SK-N-SH (cell line): ENCODE results near the gene PES1. TPM values are rescaled to one million over a fixed set of nuclear protein-coding genes. Genes with fewer than 3 reads are reported as not detected.

Source experiments
- CTCF ChIA-PET: fragments of 300-600, 350-600 bp; formaldehyde crosslinking; extraction: SDS; loops from one replicate; lab custom pipeline; 2021; lab: Yijun Ruan, JAX
- POLR2A ChIA-PET: fragments of 350-600 bp; sonication (Branson Sonifier 250); formaldehyde crosslinking; extraction: SDS; loops from one replicate; lab custom pipeline; 2020; ENCODE audit warnings: antibody characterized with exemption, inconsistent platforms; lab: Yijun Ruan, JAX
- DNase-seq: peaks from one replicate; pipeline ENCODE4 v3.0.0; 2012
- H2AFZ ChIP-seq: fragments of 200-600 bp; sonication (generic); 2 replicates; pipeline ENCODE4 v1.8.1; 2016; ENCODE audit warnings: antibody characterized with exemption, mild to moderate bottlenecking, low read depth
- H3F3A ChIP-seq: fragments of 200-600 bp; sonication (generic); replicated peaks from 2 replicates; pipeline ENCODE3; 2016; ENCODE audit warnings: antibody characterized with exemption, mild to moderate bottlenecking; ENCODE audit not compliant: insufficient read depth
- H3K27ac ChIP-seq, 2 experiments: fragments of 200-500 bp in 1 of 2; fragments of 200-600 bp in 1 of 2; sonication (Bioruptor generic) in 1 of 2; sonication (generic), shearing (Covaris generic) in 1 of 2; 2 replicates each; pipeline versions ENCODE4 v1.5.1 to v1.6.1; 2014 to 2016; ENCODE audit warnings: low read depth in 2 of 2, inconsistent platforms in 1 of 2, low read length in 1 of 2, mild to moderate bottlenecking in 1 of 2, mixed read lengths in 1 of 2
- H3K27me3 ChIP-seq: fragments of 200-600 bp; sonication (generic), shearing (Covaris generic); 2 replicates; pipeline ENCODE4 v1.6.1; 2016; ENCODE audit warnings: mixed run types; ENCODE audit not compliant: insufficient read depth
- H3K36me3 ChIP-seq, 2 experiments: fragments of 200-500 bp in 1 of 2; fragments of 200-600 bp in 1 of 2; sonication (Bioruptor generic) in 1 of 2; sonication (generic) in 1 of 2; replicated peaks in 1 of 2; 2 replicates each; pipeline versions ENCODE3 to v1.5.1; 2014 to 2016; ENCODE audit warnings: low read length in 1 of 2, mild to moderate bottlenecking in 1 of 2; ENCODE audit not compliant: insufficient read depth in 2 of 2, control insufficient read depth in 1 of 2
- H3K4me1 ChIP-seq, 2 experiments: fragments of 200-500 bp in 1 of 2; fragments of 200-600 bp in 1 of 2; sonication (Bioruptor generic) in 1 of 2; sonication (generic), shearing (Covaris generic) in 1 of 2; 2 replicates each; pipeline versions ENCODE4 v1.5.1 to v1.6.1; 2014 to 2016; ENCODE audit warnings: low read depth in 1 of 2, low read length in 1 of 2, mixed run types in 1 of 2; ENCODE audit not compliant: insufficient read depth in 2 of 2, control insufficient read depth in 1 of 2
- H3K4me2 ChIP-seq: fragments of 200-600 bp; sonication (generic), shearing (Covaris generic); 2 replicates; pipeline ENCODE4 v1.6.1; 2017; ENCODE audit warnings: mixed run types
- H3K4me3 ChIP-seq, 2 experiments: fragments of 200-500 bp in 1 of 2; fragments of 200-600 bp in 1 of 2; sonication (Bioruptor generic) in 1 of 2; sonication (generic), shearing (Covaris generic) in 1 of 2; 2 replicates each; pipeline versions ENCODE4 v1.5.1 to v1.8.1; 2014 to 2016; ENCODE audit warnings: low read depth in 2 of 2, inconsistent platforms in 1 of 2, low read length in 1 of 2, mild to moderate bottlenecking in 1 of 2, mixed read lengths in 1 of 2, moderate library complexity in 1 of 2
- H3K79me2 ChIP-seq: fragments of 200-600 bp; sonication (generic); 2 replicates; pipeline ENCODE4 v1.8.1; 2017; ENCODE audit warnings: mild to moderate bottlenecking; ENCODE audit not compliant: insufficient read depth
- H3K9ac ChIP-seq: fragments of 200-600 bp; sonication (generic); 2 replicates; pipeline ENCODE4 v1.6.1; 2017; ENCODE audit warnings: mixed run types
- H3K9me2 ChIP-seq: fragments of 200-600 bp; sonication (generic); 2 replicates; pipeline ENCODE4 v1.6.1; 2017; ENCODE audit warnings: mixed run types
- H3K9me3 ChIP-seq: fragments of 200-600 bp; sonication (generic); 2 replicates; pipeline ENCODE4 v1.6.1; 2017; ENCODE audit warnings: mixed run types, mild to moderate bottlenecking, moderate library complexity
- H4K20me1 ChIP-seq: fragments of 200-600 bp; sonication (generic); 2 replicates; pipeline ENCODE4 v1.6.1; 2017; ENCODE audit warnings: mild to moderate bottlenecking, mixed run types; ENCODE audit not compliant: insufficient read depth
- CHD2 ChIP-seq: fragments of 150-350 bp; IDR thresholded peaks from 2 replicates; pipeline ENCODE4 v1.6.1; 2018; ENCODE audit warnings: low read length; ENCODE audit not compliant: partially characterized antibody
- CTCF ChIP-seq: fragments of 200-600 bp; sonication (generic); IDR thresholded peaks from 2 replicates; pipeline ENCODE4 v1.6.1; 2017; ENCODE audit warnings: antibody characterized with exemption, mild to moderate bottlenecking, moderate library complexity
- ELF1 ChIP-seq: IDR thresholded peaks from 2 replicates; pipeline ENCODE4 v1.4.0; 2012
- EP300 ChIP-seq, 2 experiments: IDR thresholded peaks; 2 replicates each; pipeline versions ENCODE4 v1.4.0 to v1.6.1; 2012; ENCODE audit warnings: borderline replicate concordance in 1 of 2, low read depth in 1 of 2, low read length in 1 of 2
- EZH2phosphoT487 ChIP-seq: fragments of 200-600 bp; sonication (generic); IDR thresholded peaks from 2 replicates; pipeline ENCODE4 v1.6.1; 2017; ENCODE audit warnings: low read depth, mixed run types, mild to moderate bottlenecking, antibody characterized with exemption, moderate library complexity, borderline replicate concordance
- FOXJ3 ChIP-seq: sonication (generic); formaldehyde crosslinking; IDR thresholded peaks from 2 replicates; pipeline ENCODE4 v1.5.1; 2020; ENCODE audit warnings: mild to moderate bottlenecking, missing genetic modification reagents
- GATA2 ChIP-seq: sonication (generic); formaldehyde crosslinking; IDR thresholded peaks from 2 replicates; pipeline ENCODE4 v1.5.0; 2020; ENCODE audit warnings: mild to moderate bottlenecking, missing genetic modification reagents
- JUND ChIP-seq: IDR thresholded peaks from 2 replicates; pipeline ENCODE4 v1.4.0; 2012
- MXI1 ChIP-seq: IDR thresholded peaks from 2 replicates; pipeline ENCODE4 v1.6.1; 2012; ENCODE audit warnings: mild to moderate bottlenecking, low read depth, low read length, improper control_type of control experiment
- NFIC ChIP-seq: IDR thresholded peaks from 2 replicates; pipeline ENCODE4 v1.4.0; 2012; ENCODE audit warnings: borderline replicate concordance
- NRF1 ChIP-seq: IDR thresholded peaks from 2 replicates; pipeline ENCODE4 v1.6.1; 2012; ENCODE audit warnings: low read depth, mild to moderate bottlenecking, low read length
- PBX3 ChIP-seq: IDR thresholded peaks from 2 replicates; pipeline ENCODE4; 2012
- RAD21 ChIP-seq: IDR thresholded peaks from 2 replicates; pipeline ENCODE4 v1.6.1; 2012; ENCODE audit warnings: mild to moderate bottlenecking, low read length
- REST ChIP-seq: IDR thresholded peaks from 2 replicates; pipeline ENCODE4 v1.6.1; 2012; ENCODE audit warnings: mild to moderate bottlenecking, low read depth, low read length, moderate library complexity
- RFX5 ChIP-seq: IDR thresholded peaks from 2 replicates; pipeline ENCODE4 v1.6.1; 2012; ENCODE audit warnings: mild to moderate bottlenecking, improper control_type of control experiment, low read length
- SIN3A ChIP-seq: IDR thresholded peaks from 2 replicates; pipeline ENCODE4 v1.6.1; 2012; ENCODE audit warnings: low read depth, mild to moderate bottlenecking, low read length, moderate library complexity, borderline replicate concordance
- SMC3 ChIP-seq: IDR thresholded peaks from 2 replicates; pipeline ENCODE4 v1.6.1; 2012; ENCODE audit warnings: low read depth, low read length, improper control_type of control experiment
- TCF12 ChIP-seq: IDR thresholded peaks from 2 replicates; pipeline ENCODE4 v1.4.0; 2012
- TEAD4 ChIP-seq: IDR thresholded peaks from 2 replicates; pipeline ENCODE4 v1.4.0; 2012; ENCODE audit warnings: mild to moderate bottlenecking, borderline replicate concordance; ENCODE audit not compliant: insufficient read depth
- USF2 ChIP-seq: fragments of 150-350 bp; IDR thresholded peaks from 2 replicates; pipeline ENCODE4 v1.6.1; 2017; ENCODE audit warnings: antibody characterized with exemption, low read length, low read depth, borderline replicate concordance
- YY1 ChIP-seq: IDR thresholded peaks from 2 replicates; pipeline ENCODE4 v1.4.0; 2012; ENCODE audit warnings: low read depth, mild to moderate bottlenecking
- ZBTB33 ChIP-seq: IDR thresholded peaks from 2 replicates; pipeline ENCODE4 v1.4.0; 2012; ENCODE audit warnings: low read depth, borderline replicate concordance
- WGBS: methylation state at CpG from one replicate; pipeline ENCODE4 v1.1.6; 2017; ENCODE audit warnings: low lambda C conversion rate; 5-methylcytosine and 5-hydroxymethylcytosine counted together
- polyA plus RNA-seq, 3 experiments: library from polyadenylated mRNA; depleted of rRNA; stranded (reverse); fragments of >200 nt; gene quantifications; 2 replicates each; pipeline ENCODE4 v1.2.3, GENCODE V29; 2012

Gene PES1
- polyA plus RNA-seq (2012; rRNA removed) = 109 and 119 TPM in 2 replicates
- 82.9 and 86.2 TPM in 2 replicates for polyA plus RNA-seq (2012; cell fraction: cytosol; rRNA removed)
- 119 and 123 TPM in 2 replicates for polyA plus RNA-seq (2012; cell fraction: nucleus; rRNA removed)

GRCh38 chr22:30591588-30592359, at the start of gene PES1:
TSS of gene PES1 (minus strand) at chr22:30591910. CDS start at chr22:30591833, 77 bp downstream.
- POLR2A ChIA-PET = interaction anchor here (0.7 to 1.9 kb wide), 9 partner anchors 10 to 168 kb away, joined by 3 to 6 read pairs (median 3); partner anchors contain the start of gene TCN2
- Histone ChIP-seq H3K27me3 (peaks cover 8% of the 10 kb centered on the region; the same call in 1 of the 2 replicates), H3K79me2 (peaks cover 43% of the 10 kb centered on the region), H2AFZ (peak within 1 kb of the TSS; percentile 73; the same call in 1 of the 2 replicates), H3K9me2 (no peaks in the 10 kb centered on the region), H3K36me3 (peaks cover 21 to 25% of the 10 kb centered on the region in 2 experiments), H3K9me3 (no peaks in the 10 kb centered on the region), H3K4me2 (peak within 1 kb of the TSS; percentile 78), H3K4me3 (peak within 1 kb of the TSS; percentile 71 to 91), H4K20me1 (peaks cover 15% of the 10 kb centered on the region; the same call in 1 of the 2 replicates), H3F3A (no peaks in the 10 kb centered on the region), H3K4me1 (peaks cover 3 to 11% of the 10 kb centered on the region in 2 experiments; a peak in 3 of 4 replicates), H3K27ac (peak within 1 kb of the TSS; percentile 80 to 94), H3K9ac (peak within 1 kb of the TSS; percentile 84)
- DNase-seq = peak; percentile 95
- CTCF ChIA-PET = interaction anchor here (0.9 to 2.3 kb wide), 8 partner anchors 10 to 493 kb away, joined by 3 to 13 read pairs (median 4); partner anchors contain the start of gene SLC35E4
- under 1% methylated on average over 40 of the region's 49 CpGs for WGBS
- TF ChIP-seq SMC3 = no peak
- TF ChIP-seq NFIC = no peak
- TF ChIP-seq CHD2 = peak; percentile 86
- peak; percentile 99 for TF ChIP-seq MXI1
- TF ChIP-seq CTCF = no peak
- TF ChIP-seq FOXJ3 (CRISPR knock-in tag) = no peak
- no peak for TF ChIP-seq RAD21
- TF ChIP-seq RFX5 = peak; percentile 72
- TF ChIP-seq USF2 = peak; percentile 62
- TF ChIP-seq ELF1 = peak; percentile 99
- TF ChIP-seq REST = no peak
- TF ChIP-seq JUND = no peak
- no peak for TF ChIP-seq TEAD4
- no peak for TF ChIP-seq YY1
- no peak for TF ChIP-seq GATA2
- no peak for TF ChIP-seq EZH2phosphoT487
- no peak for TF ChIP-seq EP300 (IDR thresholded peaks at IDR 0.05; ENCODE audit: borderline replicate concordance in 1 of 2, low read depth in 1 of 2, low read length in 1 of 2)
- TF ChIP-seq PBX3 = no peak
- TF ChIP-seq TCF12 = no peak
- peak; percentile 67 for TF ChIP-seq NRF1
- peak; percentile 81; the same call in 1 of the 2 replicates for TF ChIP-seq SIN3A
- no peak; the same call in 1 of the 2 replicates for TF ChIP-seq ZBTB33
